ENCODE measurements around the gene LHPP. TPM values are rescaled to one million over a fixed set of nuclear protein-coding genes. Genes with fewer than 3 reads are reported as not detected.

The LHPP gene
- total and polyA plus RNA-seq, 2 experiments from 2014 or later: 27.4 to 40.2 TPM

DNA sequence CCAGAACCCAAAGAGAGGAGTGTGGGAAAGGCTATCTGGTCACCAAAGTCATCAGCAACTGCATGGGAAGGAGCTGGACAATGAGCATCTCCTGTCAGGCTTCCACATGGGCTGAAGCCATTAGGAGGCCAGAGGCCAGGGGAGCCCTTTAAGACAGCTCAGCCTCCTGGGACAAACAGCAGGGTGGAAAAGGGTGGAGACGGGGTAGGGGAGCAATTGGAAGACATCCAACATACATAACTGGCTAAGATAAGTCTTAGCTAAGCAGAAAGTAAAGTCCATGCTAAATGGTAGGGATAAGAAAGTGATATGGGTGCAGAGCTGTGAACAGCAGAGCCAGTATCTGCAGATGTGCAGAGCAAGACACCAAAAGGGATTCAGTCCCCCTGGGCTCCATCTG is 41.4 kb upstream of the LHPP start (continued):
- no peak for TF ChIP-seq NANOG (IDR thresholded peaks at IDR 0.05; ENCODE audit: borderline replicate concordance)
- TF ChIP-seq CREB1 (CRISPR knock-in tag; IDR thresholded peaks at IDR 0.05; ENCODE audit: low read depth): no peak
- no peak for TF ChIP-seq STAT1 (IDR thresholded peaks at IDR 0.05; ENCODE audit: unreplicated experiment)
- TF ChIP-seq EZH2 (IDR thresholded peaks at IDR 0.05; ENCODE audit: low read depth, unreplicated experiment): no peak
- no peak for TF ChIP-seq JUNB (IDR thresholded peaks at IDR 0.05; ENCODE audit: unreplicated experiment)

DNA sequence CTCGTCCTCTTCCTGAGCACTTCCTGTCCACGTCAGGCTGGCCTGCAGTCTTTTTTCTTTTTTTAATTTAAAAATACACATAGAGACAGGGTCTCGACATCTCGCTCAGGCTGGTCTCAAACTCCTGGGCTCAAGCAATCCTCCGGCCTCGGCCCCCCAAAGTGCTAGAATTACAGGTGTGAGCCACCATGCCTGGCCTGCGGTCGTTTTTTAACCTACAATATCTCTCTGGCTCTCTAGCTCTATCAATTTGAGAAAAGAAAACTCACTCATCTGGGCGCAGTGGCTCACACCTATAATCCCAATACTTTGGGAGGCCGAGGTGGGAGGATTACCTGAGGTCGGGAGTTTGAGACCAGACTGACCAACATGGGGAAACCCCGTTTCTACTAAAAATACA is 38.9 kb upstream of the LHPP start:
- H3K9me3 Mint-ChIP-seq: no peaks in the 10 kb centered on the region
- Histone ChIP-seq H4K20me1 (replicated peaks; ENCODE audit: insufficient read depth) (no peaks in the 10 kb centered on the region), H3K9me2 (ENCODE audit: insufficient read depth) (no peaks in the 10 kb centered on the region), H3K36me3 (ENCODE audit: insufficient read depth) (no peaks in the 10 kb centered on the region), H3K27ac (ENCODE audit: low read depth) (no peak overlapping the region; the same call in 1 of the 2 replicates), H3K4me3 (no peak overlapping the region), H3K4me2 (no peak overlapping the region), H3F3A (replicated peaks; ENCODE audit: low read depth) (peaks cover 13% of the 10 kb centered on the region; the same call in 1 of the 2 replicates), H3K27me3 (ENCODE audit: insufficient read depth) (0 out of 2 replicates have a peak, but pooled peaks cover 4% of the 10 kb centered on the region), H3K4me1 (ENCODE audit: insufficient read depth) (peaks cover 36% of the 10 kb centered on the region), H3K79me2 (replicated peaks; ENCODE audit: insufficient read depth) (no peaks in the 10 kb centered on the region; the same call in 1 of the 2 replicates), H2AFZ (peak overlapping the region; percentile 24; the same call in 1 of the 2 replicates)
- H3K27ac Mint-ChIP-seq: no peak overlapping the region
- H3K4me1 Mint-ChIP-seq: peaks cover 17% of the 10 kb centered on the region
- no peaks in the 10 kb centered on the region for H3K36me3 Mint-ChIP-seq (ENCODE audit: low read depth)
- TF ChIP-seq POLR2AphosphoS5 (IDR thresholded peaks at IDR 0.05; ENCODE audit: low read depth): no peak
- TF ChIP-seq ETS1 (IDR thresholded peaks at IDR 0.05): no peak
- TF ChIP-seq CREB1 (CRISPR knock-in tag; IDR thresholded peaks at IDR 0.05; ENCODE audit: low read depth): no peak
- H3K4me3 Mint-ChIP-seq: no peak overlapping the region
- H3K27me3 Mint-ChIP-seq (ENCODE audit: insufficient read depth, low read depth, poor library complexity): peaks cover 17% of the 10 kb centered on the region
- no peak for ATAC-seq
- DNase-seq (ENCODE audit: low spot score): no peak

GRCh38 chr10:124423813-124424212 is 37.8 kb upstream of the LHPP start:
- H3K4me1 ChIP-seq (ENCODE audit: insufficient read depth): peaks cover 36% of the 10 kb centered on the region
- Mint-ChIP-seq H3K9me3 (no peaks in the 10 kb centered on the region), H3K36me3 (ENCODE audit: low read depth) (no peaks in the 10 kb centered on the region), H3K4me1 (peaks cover 22% of the 10 kb centered on the region), H3K27me3 (ENCODE audit: insufficient read depth, low read depth, poor library complexity) (peaks cover 16% of the 10 kb centered on the region), H3K27ac (no peak overlapping the region), H3K4me3 (no peak overlapping the region)
- TF ChIP-seq, protein P1, sequence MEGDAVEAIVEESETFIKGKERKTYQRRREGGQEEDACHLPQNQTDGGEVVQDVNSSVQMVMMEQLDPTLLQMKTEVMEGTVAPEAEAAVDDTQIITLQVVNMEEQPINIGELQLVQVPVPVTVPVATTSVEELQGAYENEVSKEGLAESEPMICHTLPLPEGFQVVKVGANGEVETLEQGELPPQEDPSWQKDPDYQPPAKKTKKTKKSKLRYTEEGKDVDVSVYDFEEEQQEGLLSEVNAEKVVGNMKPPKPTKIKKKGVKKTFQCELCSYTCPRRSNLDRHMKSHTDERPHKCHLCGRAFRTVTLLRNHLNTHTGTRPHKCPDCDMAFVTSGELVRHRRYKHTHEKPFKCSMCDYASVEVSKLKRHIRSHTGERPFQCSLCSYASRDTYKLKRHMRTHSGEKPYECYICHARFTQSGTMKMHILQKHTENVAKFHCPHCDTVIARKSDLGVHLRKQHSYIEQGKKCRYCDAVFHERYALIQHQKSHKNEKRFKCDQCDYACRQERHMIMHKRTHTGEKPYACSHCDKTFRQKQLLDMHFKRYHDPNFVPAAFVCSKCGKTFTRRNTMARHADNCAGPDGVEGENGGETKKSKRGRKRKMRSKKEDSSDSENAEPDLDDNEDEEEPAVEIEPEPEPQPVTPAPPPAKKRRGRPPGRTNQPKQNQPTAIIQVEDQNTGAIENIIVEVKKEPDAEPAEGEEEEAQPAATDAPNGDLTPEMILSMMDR (conservative IDR thresholded peaks at IDR 0.05; ENCODE audit: low read depth in 2 of 2): no peak
- TF ChIP-seq EZH2phosphoT487 (IDR thresholded peaks at IDR 0.05; ENCODE audit: unreplicated experiment) (no peak), ZNF114 (CRISPR knock-in tag; IDR thresholded peaks at IDR 0.05) (no peak), NANOG (IDR thresholded peaks at IDR 0.05; ENCODE audit: borderline replicate concordance) (no peak), CREB1 (CRISPR knock-in tag; IDR thresholded peaks at IDR 0.05; ENCODE audit: low read depth) (no peak), ETS1 (IDR thresholded peaks at IDR 0.05) (no peak), EZH2 (IDR thresholded peaks at IDR 0.05; ENCODE audit: low read depth, unreplicated experiment) (no peak), POLR2AphosphoS5 (IDR thresholded peaks at IDR 0.05; ENCODE audit: low read depth) (no peak), ZNF331 (CRISPR knock-in tag; IDR thresholded peaks at IDR 0.05; ENCODE audit: low read depth) (no peak)
- H3K9me2 ChIP-seq (ENCODE audit: insufficient read depth): no peaks in the 10 kb centered on the region
- H2AFZ ChIP-seq: no peak overlapping the region
- H4K20me1 ChIP-seq (replicated peaks; ENCODE audit: insufficient read depth): no peaks in the 10 kb centered on the region
- DNase-seq (ENCODE audit: low spot score) (no peak), ATAC-seq (no peak)
- 0 out of 2 replicates have a peak, but pooled peaks cover 4% of the 10 kb centered on the region for H3K27me3 ChIP-seq (ENCODE audit: insufficient read depth)
- no peak overlapping the region for H3K27ac ChIP-seq (ENCODE audit: low read depth)
- H3K4me2 ChIP-seq: no peak overlapping the region
- H3K79me2 ChIP-seq (replicated peaks; ENCODE audit: insufficient read depth): no peaks in the 10 kb centered on the region
- H3F3A ChIP-seq (replicated peaks; ENCODE audit: low read depth): peaks cover 10% of the 10 kb centered on the region; the same call in 1 of the 2 replicates
- H3K36me3 ChIP-seq (ENCODE audit: insufficient read depth): no peaks in the 10 kb centered on the region
- H3K4me3 ChIP-seq: no peak overlapping the region

Data from GM23338 (cell line).